Dendritic cell treated with granulocyte-macrophage colony-stimulating factor and Interleukin-4, amounts not matched to agents 40 ng/mL and 50 ng/mL, for 4 days (primary cell): ENCODE results near the gene TTC39B.

ENCODE experiments used
- H3K27ac Mint-ChIP-seq: one replicate; pipeline ENCODE4 v1.8.0; 2022; ENCODE audit warnings: mild to moderate bottlenecking, mixed read lengths
- H3K27me3 Mint-ChIP-seq: one replicate; pipeline ENCODE4 v1.8.0; 2022; ENCODE audit warnings: mild to moderate bottlenecking, mixed read lengths
- H3K36me3 Mint-ChIP-seq: one replicate; pipeline ENCODE4 v1.8.0; 2022; ENCODE audit warnings: low read depth, mixed read lengths
- H3K4me1 Mint-ChIP-seq: one replicate; pipeline ENCODE4 v1.8.0; 2022; ENCODE audit warnings: low read depth, mixed read lengths
- H3K4me3 Mint-ChIP-seq: one replicate; pipeline ENCODE4 v1.8.0; 2022; ENCODE audit warnings: mild to moderate bottlenecking, moderate library complexity, mixed read lengths
- H3K9me3 Mint-ChIP-seq: one replicate; pipeline ENCODE4 v1.8.0; 2022; ENCODE audit warnings: mixed read lengths
- intact Hi-C: fragments of 100-400 bp; cut with micrococcal nuclease; formaldehyde crosslinking; loops from one replicate; pipeline ENCODE4 v1.15.0; 2022

The TTC39B gene

GRCh38 chr9:15182101-15182551 is 124.9 kb downstream of the TTC39B start:
- Mint-ChIP-seq H3K27ac (no peak overlapping the region), H3K4me3 (no peak overlapping the region), H3K4me1 (no peaks in the 10 kb centered on the region), H3K9me3 (no peaks in the 10 kb centered on the region), H3K36me3 (peaks cover 23% of the 10 kb centered on the region), H3K27me3 (no peaks in the 10 kb centered on the region)
- intact Hi-C loops: no loop called here

DNA sequence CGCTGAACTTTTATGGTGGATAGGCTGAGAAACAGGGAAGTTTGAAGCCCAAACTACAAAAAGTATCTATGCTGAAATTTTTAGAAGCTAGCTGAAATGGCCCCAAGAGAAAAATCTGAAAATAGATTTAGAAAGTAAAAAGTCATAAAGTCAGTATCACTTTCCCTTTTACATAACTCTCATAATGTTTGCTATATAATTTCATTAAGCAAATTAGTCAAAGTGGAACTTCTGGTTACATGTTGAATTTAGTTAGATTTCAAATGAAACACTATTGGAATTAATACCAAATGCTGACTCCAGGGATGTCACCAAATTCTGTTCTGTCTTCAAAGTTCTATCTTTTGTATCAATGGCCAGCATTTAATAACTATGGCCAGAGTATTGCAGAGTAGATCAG is 126.9 kb downstream of the TTC39B start:
- Mint-ChIP-seq H3K27me3 (no peaks in the 10 kb centered on the region), H3K9me3 (no peaks in the 10 kb centered on the region), H3K4me1 (no peaks in the 10 kb centered on the region), H3K4me3 (no peak overlapping the region), H3K36me3 (peaks cover 5% of the 10 kb centered on the region), H3K27ac (no peak overlapping the region)
- intact Hi-C loops: no loop called here

DNA sequence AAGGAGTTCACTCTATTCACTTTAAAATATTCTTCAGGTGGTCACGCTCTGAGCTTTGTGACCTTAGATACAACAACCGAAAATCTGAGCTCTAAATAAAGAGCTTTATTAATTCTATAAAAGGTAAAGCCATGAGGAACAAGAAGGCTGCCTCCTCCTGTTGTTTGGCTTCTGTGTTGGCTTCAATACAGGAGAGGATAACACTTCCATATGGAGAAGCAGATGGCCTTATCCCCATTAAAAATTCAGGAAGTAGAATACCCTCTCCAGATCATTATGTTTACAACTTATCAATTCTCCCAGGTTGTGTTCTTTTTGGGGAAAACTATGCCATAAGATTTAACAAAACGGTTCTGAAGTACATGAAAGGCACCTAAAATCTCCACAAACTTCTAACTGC is 128.4 kb downstream of the TTC39B start:
- Mint-ChIP-seq H3K9me3 (no peaks in the 10 kb centered on the region), H3K4me1 (no peaks in the 10 kb centered on the region), H3K4me3 (no peak overlapping the region), H3K36me3 (peaks cover 1% of the 10 kb centered on the region), H3K27me3 (no peaks in the 10 kb centered on the region), H3K27ac (no peak overlapping the region)
- intact Hi-C loops: no loop called here

- no peaks in the 10 kb centered on the region for H3K27me3 Mint-ChIP-seq
- no peaks in the 10 kb centered on the region for H3K4me1 Mint-ChIP-seq
- no peak overlapping the region for H3K27ac Mint-ChIP-seq
- H3K9me3 Mint-ChIP-seq: no peaks in the 10 kb centered on the region
- H3K36me3 Mint-ChIP-seq: no peaks in the 10 kb centered on the region
- intact Hi-C loops: no loop called here
- H3K4me3 Mint-ChIP-seq: no peak overlapping the region
Observed at GRCh38 chr9:15176836-15177235, 130.2 kb downstream of the TTC39B start.

DNA sequence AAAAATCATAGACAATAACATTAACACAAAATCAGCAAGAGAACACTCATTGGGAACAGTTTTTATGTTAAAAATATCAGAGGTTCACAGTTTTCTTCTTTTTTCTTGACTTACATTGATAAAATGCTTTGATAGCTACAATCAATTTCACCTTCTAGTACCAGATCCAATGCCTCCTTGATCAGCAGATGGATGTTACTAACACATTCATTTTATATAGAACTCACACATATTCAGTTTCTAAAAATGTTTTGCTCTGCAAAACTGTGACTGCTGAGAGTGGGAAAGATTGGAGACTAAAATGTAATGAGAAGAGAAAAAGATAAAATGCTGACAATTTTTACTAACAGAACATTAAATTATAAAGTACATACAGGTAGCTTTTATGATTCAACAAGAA is 143.1 kb downstream of the TTC39B start:
- intact Hi-C loops: no loop called here
- Mint-ChIP-seq H3K27ac (no peak overlapping the region), H3K27me3 (no peaks in the 10 kb centered on the region), H3K4me1 (no peaks in the 10 kb centered on the region), H3K9me3 (no peaks in the 10 kb centered on the region), H3K4me3 (no peak overlapping the region), H3K36me3 (no peaks in the 10 kb centered on the region)

- no peak overlapping the region for H3K4me3 Mint-ChIP-seq
- intact Hi-C loops: no loop called here
- H3K27ac Mint-ChIP-seq: no peak overlapping the region
- no peaks in the 10 kb centered on the region for H3K9me3 Mint-ChIP-seq
- no peaks in the 10 kb centered on the region for H3K36me3 Mint-ChIP-seq
- H3K4me1 Mint-ChIP-seq: no peaks in the 10 kb centered on the region
- H3K27me3 Mint-ChIP-seq: no peaks in the 10 kb centered on the region
Observed at GRCh38 chr9:15161753-15162152, 145.3 kb downstream of the TTC39B start.

GRCh38 chr9:15160673-15161072 is 146.3 kb downstream of the TTC39B start:
- Mint-ChIP-seq H3K36me3 (no peaks in the 10 kb centered on the region), H3K27me3 (no peaks in the 10 kb centered on the region), H3K27ac (no peak overlapping the region), H3K9me3 (no peaks in the 10 kb centered on the region), H3K4me1 (no peaks in the 10 kb centered on the region), H3K4me3 (no peak overlapping the region)
- intact Hi-C loops: no loop called here

GRCh38 chr9:15158064-15158463 is 149.0 kb downstream of the TTC39B start:
- no peaks in the 10 kb centered on the region for H3K4me1 Mint-ChIP-seq
- intact Hi-C loops: no loop called here
- H3K27ac Mint-ChIP-seq: no peak overlapping the region

GRCh38 chr9:15157381-15157780 is 149.6 kb downstream of the TTC39B start:
- no peaks in the 10 kb centered on the region for H3K27me3 Mint-ChIP-seq
- H3K9me3 Mint-ChIP-seq: no peaks in the 10 kb centered on the region
- no peak overlapping the region for H3K27ac Mint-ChIP-seq
- H3K4me3 Mint-ChIP-seq: no peak overlapping the region
- H3K4me1 Mint-ChIP-seq: no peaks in the 10 kb centered on the region
- intact Hi-C loops: no loop called here
- no peaks in the 10 kb centered on the region for H3K36me3 Mint-ChIP-seq

More at GRCh38 chr9:15158064-15158463, 149.0 kb downstream of the TTC39B start:
- Mint-ChIP-seq H3K36me3 (no peaks in the 10 kb centered on the region), H3K4me3 (no peak overlapping the region), H3K27me3 (no peaks in the 10 kb centered on the region), H3K9me3 (no peaks in the 10 kb centered on the region)

GRCh38 chr9:15156241-15156640 is 150.8 kb downstream of the TTC39B start:
- Mint-ChIP-seq H3K9me3 (no peaks in the 10 kb centered on the region), H3K4me3 (no peak overlapping the region), H3K4me1 (no peaks in the 10 kb centered on the region), H3K27me3 (no peaks in the 10 kb centered on the region), H3K36me3 (no peaks in the 10 kb centered on the region), H3K27ac (no peak overlapping the region)
- intact Hi-C loops: no loop called here

DNA sequence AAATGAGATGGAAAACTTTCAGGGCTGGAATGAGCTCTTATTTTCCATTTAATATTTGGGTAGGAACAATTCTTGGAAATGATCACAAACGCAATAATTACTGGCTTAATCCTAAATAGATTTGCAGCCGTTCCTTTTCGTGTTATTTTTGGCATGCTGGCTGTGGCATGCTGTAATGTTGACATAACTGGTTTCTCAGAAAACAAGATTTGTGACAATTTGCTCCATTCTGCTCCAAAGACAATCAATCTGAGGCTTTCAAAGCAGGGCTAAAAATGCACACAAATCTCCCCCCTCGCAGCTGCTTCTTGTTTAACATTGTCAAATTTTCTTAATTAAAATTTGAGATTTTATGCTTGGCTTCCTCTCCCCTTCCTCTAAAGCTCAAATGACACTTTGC is 151.2 kb downstream of the TTC39B start:
- Mint-ChIP-seq H3K9me3 (no peaks in the 10 kb centered on the region), H3K27ac (no peak overlapping the region), H3K4me1 (no peaks in the 10 kb centered on the region), H3K36me3 (no peaks in the 10 kb centered on the region), H3K4me3 (no peak overlapping the region), H3K27me3 (no peaks in the 10 kb centered on the region)
- intact Hi-C loops: no loop called here

- Mint-ChIP-seq H3K27ac (no peak overlapping the region), H3K9me3 (no peaks in the 10 kb centered on the region), H3K27me3 (no peaks in the 10 kb centered on the region), H3K36me3 (no peaks in the 10 kb centered on the region), H3K4me3 (no peak overlapping the region), H3K4me1 (no peaks in the 10 kb centered on the region)
- intact Hi-C loops: no loop called here
Observed at GRCh38 chr9:15155323-15155722, 151.7 kb downstream of the TTC39B start.

DNA sequence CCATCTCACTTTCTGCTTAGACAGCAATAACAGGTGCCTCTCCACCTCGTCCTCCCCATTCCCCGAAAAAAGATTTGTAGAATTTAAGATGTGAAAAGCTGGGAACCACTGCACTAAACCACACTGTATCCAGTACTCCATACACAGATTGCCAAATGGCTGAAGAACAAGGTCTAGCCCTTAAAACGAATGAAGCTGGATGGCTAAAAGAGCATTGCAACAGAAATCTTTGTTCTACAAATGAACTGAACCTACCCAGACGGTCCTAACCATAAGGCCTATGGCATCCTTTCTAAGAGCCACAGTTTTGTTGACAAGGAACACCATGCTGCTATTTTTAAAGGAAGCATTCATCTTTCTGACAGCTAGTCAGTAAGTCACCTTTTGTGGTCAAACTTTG is 152.3 kb downstream of the TTC39B start:
- Mint-ChIP-seq H3K27ac (no peak overlapping the region), H3K9me3 (no peaks in the 10 kb centered on the region), H3K4me3 (no peak overlapping the region), H3K4me1 (no peaks in the 10 kb centered on the region), H3K36me3 (no peaks in the 10 kb centered on the region), H3K27me3 (no peaks in the 10 kb centered on the region)
- intact Hi-C loops: loop anchor here (5.0 kb wide), 1 partner anchor 52 kb away; no protein-coding TSS in a partner anchor

GRCh38 chr9:15153961-15154360 is 153.1 kb downstream of the TTC39B start:
- H3K4me3 Mint-ChIP-seq: no peak overlapping the region
- H3K27me3 Mint-ChIP-seq: no peaks in the 10 kb centered on the region
- intact Hi-C loops: loop anchor here (5.0 kb wide), 1 partner anchor 52 kb away; no protein-coding TSS in a partner anchor
- H3K27ac Mint-ChIP-seq: no peak overlapping the region
- no peaks in the 10 kb centered on the region for H3K4me1 Mint-ChIP-seq
- no peaks in the 10 kb centered on the region for H3K36me3 Mint-ChIP-seq
- H3K9me3 Mint-ChIP-seq: no peaks in the 10 kb centered on the region

DNA sequence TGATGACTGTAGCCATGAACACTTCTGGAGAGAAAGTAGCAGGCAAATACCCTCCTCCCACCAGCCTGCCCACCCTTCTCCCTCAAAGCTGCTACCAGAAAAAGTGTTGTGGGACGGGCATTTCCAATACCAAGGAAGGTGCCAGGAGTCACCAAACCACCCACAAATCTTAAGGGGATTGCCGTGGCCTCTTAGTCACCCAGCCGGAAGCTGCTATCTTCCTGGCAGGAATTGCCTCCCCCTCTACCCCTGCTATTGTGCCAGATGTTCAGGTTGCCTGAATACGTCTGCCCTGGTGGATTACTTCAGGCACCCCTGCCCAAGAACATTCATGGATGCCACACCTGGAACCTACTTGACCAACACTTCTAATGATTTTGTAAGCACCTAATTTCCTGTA is 156.1 kb downstream of the TTC39B start:
- Mint-ChIP-seq H3K4me1 (no peaks in the 10 kb centered on the region), H3K4me3 (no peak overlapping the region), H3K9me3 (no peaks in the 10 kb centered on the region), H3K27ac (no peak overlapping the region), H3K27me3 (no peaks in the 10 kb centered on the region), H3K36me3 (no peaks in the 10 kb centered on the region)
- intact Hi-C loops: loop anchor here (5.0 kb wide), 1 partner anchor 49 kb away; no protein-coding TSS in a partner anchor
